ENCODE results near the gene PHF20.

Gene PHF20

DNA sequence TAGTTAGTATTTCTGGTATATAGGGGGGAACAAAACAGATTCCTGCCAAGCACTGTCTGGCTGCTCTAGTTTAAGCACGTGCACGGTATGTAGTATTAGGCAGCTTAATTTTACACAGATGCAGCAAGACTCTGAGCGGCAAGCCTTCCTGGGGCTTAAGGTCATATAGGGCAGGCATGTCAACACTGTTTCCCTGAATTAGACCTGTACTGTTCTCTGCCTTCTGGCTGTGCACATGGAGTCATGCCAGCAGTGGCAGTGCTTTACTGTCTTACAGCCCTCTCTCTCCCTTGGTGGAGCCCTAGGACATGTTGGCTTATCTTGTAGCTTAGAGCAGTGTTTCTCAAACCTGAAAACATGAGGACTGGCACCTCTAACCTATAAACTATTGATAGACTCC is 56.6 kb downstream of the PHF20 start:
- H3K27ac ChIP-seq (ENCODE audit: low read depth, low read length) = no peak overlapping the region
- WGBS = 95% methylated on average over 3 of the region's 3 CpGs
- H3K4me3 ChIP-seq (ENCODE audit: low read length) = no peak overlapping the region
- H3K9me3 ChIP-seq (ENCODE audit: insufficient read depth, low read depth, low read length) = no peaks in the 10 kb centered on the region; the same call in 1 of the 2 replicates
- H3K9ac ChIP-seq (ENCODE audit: low read depth, low read length) = no peak overlapping the region
- H3K4me1 ChIP-seq (ENCODE audit: insufficient read depth, low read length) = peaks cover 5% of the 10 kb centered on the region; the same call in 1 of the 2 replicates
- H3K36me3 ChIP-seq (ENCODE audit: insufficient read depth, low read length) = peaks cover 11% of the 10 kb centered on the region
- no peaks in the 10 kb centered on the region for H3K27me3 ChIP-seq (ENCODE audit: insufficient read depth, low read length)

DNA sequence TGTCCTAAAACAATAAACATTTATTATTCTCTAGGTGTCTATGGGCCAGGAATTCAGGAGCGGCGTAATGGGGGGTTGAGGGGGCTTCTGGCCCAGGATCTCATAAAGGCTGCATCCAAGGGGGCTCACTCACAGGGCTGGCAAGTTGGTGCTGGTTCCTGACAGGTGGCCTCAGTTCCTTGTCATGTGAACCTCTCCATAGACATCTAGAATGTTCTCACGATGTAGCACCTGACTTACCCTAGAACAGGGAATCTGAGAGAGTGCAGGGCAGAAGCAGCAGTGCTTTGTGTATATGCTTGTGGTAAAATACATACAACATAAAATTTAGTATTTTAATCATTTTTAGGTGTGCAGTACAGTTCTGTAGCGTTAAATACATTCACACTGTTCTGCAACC is 57.1 kb downstream of the PHF20 start:
- Histone ChIP-seq H3K27me3 (ENCODE audit: insufficient read depth, low read length) (no peaks in the 10 kb centered on the region), H3K36me3 (ENCODE audit: insufficient read depth, low read length) (peaks cover 7% of the 10 kb centered on the region), H3K4me1 (ENCODE audit: insufficient read depth, low read length) (peaks cover 1% of the 10 kb centered on the region; the same call in 1 of the 2 replicates), H3K9ac (ENCODE audit: low read depth, low read length) (no peak overlapping the region), H3K4me3 (ENCODE audit: low read length) (no peak overlapping the region), H3K9me3 (ENCODE audit: insufficient read depth, low read depth, low read length) (no peaks in the 10 kb centered on the region; the same call in 1 of the 2 replicates), H3K27ac (ENCODE audit: low read depth, low read length) (no peak overlapping the region)
- 97% methylated on average over 4 of the region's 4 CpGs for WGBS

DNA sequence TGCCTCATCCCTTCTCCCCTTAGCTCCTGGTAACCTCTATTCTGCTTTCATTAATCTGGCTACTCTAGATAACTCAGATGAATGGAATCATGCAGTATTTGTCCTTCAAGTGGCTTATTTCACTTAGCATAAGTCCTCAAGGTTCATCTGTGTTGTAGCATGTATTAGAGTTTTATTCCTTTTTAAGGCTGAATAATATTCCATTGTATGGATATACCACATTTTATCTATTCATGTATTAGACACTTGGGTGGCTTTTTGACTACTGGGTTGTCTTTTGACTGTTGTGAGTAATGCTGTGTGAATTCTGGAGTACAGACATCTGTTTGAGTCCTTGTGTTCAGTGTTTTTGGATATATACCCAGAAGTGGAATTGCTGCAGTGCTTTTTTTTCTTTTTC is 58.4 kb downstream of the PHF20 start:
- Histone ChIP-seq H3K27ac (ENCODE audit: low read depth, low read length) (no peak overlapping the region), H3K9me3 (ENCODE audit: insufficient read depth, low read depth, low read length) (no peaks in the 10 kb centered on the region; the same call in 1 of the 2 replicates), H3K4me1 (ENCODE audit: insufficient read depth, low read length) (no peaks in the 10 kb centered on the region), H3K36me3 (ENCODE audit: insufficient read depth, low read length) (peaks cover 6% of the 10 kb centered on the region), H3K9ac (ENCODE audit: low read depth, low read length) (no peak overlapping the region), H3K4me3 (ENCODE audit: low read length) (no peak overlapping the region), H3K27me3 (ENCODE audit: insufficient read depth, low read length) (no peaks in the 10 kb centered on the region)

DNA sequence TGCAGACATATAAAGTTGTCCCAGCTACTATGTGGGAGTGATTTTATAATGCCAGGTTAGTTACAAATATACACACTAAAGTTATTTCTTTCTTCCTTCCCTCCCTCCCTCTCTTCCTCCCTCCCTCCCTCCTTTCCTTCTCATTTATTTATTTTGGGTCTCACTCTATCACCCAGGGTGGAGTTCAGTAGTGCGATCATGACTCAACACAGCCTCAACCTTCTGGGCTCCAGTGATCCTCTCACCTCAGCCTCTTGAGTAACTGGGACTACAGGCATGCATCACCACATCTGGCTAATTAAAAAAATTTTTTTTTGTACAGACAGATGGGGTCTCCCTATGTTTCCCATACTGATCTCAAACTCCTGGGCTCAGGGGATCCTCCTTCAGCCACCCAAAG is 59.2 kb downstream of the PHF20 start:
- 98% methylated on average over 1 of the region's 1 CpG for WGBS
- Histone ChIP-seq H3K4me3 (ENCODE audit: low read length) (no peak overlapping the region), H3K27ac (ENCODE audit: low read depth, low read length) (no peak overlapping the region), H3K4me1 (ENCODE audit: insufficient read depth, low read length) (no peaks in the 10 kb centered on the region), H3K27me3 (ENCODE audit: insufficient read depth, low read length) (no peaks in the 10 kb centered on the region), H3K9ac (ENCODE audit: low read depth, low read length) (no peak overlapping the region), H3K36me3 (ENCODE audit: insufficient read depth, low read length) (peaks cover 6% of the 10 kb centered on the region), H3K9me3 (ENCODE audit: insufficient read depth, low read depth, low read length) (no peaks in the 10 kb centered on the region; the same call in 1 of the 2 replicates)

DNA sequence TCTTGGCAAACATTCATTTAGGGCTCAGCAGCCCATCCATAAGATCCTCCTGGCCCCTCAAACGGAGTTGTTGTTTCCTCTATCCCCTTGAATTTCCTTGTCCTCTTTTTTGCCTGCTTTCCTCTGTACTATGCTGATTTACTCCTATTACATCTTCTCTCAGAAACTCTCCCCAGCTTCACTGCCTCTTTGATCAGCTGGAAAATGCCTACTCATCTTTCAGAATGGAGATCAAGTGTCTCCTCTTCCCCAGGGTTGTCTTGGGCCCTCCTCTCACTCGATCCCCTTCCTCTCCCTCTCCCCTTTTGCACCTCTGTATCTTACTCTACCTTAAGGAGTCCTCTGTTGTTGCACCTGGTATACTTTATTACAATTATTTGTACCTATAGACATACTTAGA is 60.2 kb downstream of the PHF20 start:
- WGBS = 90% methylated on average over 2 of the region's 2 CpGs
- Histone ChIP-seq H3K9me3 (ENCODE audit: insufficient read depth, low read depth, low read length) (no peaks in the 10 kb centered on the region; the same call in 1 of the 2 replicates), H3K4me3 (ENCODE audit: low read length) (no peak overlapping the region), H3K4me1 (ENCODE audit: insufficient read depth, low read length) (no peaks in the 10 kb centered on the region), H3K27me3 (ENCODE audit: insufficient read depth, low read length) (no peaks in the 10 kb centered on the region), H3K9ac (ENCODE audit: low read depth, low read length) (no peak overlapping the region), H3K27ac (ENCODE audit: low read depth, low read length) (no peak overlapping the region), H3K36me3 (ENCODE audit: insufficient read depth, low read length) (peaks cover 6% of the 10 kb centered on the region)

DNA sequence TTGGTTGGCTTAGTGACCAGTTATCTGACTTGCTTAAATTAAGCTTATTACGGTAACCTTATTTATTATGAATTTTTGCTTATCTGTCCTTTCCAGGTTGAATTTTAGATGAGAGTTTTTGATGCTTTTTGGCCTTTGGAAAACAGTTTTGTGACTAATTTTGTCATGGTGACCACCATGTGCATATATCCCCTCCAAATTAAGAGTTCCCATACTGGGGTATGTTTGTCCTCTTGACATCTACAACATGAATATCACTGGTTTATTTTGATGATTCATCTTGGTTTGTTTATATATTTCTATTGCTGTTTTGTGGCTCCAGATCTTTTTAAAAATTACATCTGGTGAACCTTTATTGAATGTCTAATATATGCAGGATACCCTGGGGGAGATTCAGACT is 61.4 kb downstream of the PHF20 start:
- no peak overlapping the region for H3K9ac ChIP-seq (ENCODE audit: low read depth, low read length)
- H3K9me3 ChIP-seq (ENCODE audit: insufficient read depth, low read depth, low read length) = no peaks in the 10 kb centered on the region; the same call in 1 of the 2 replicates
- H3K27me3 ChIP-seq (ENCODE audit: insufficient read depth, low read length) = no peaks in the 10 kb centered on the region
- no peak overlapping the region for H3K27ac ChIP-seq (ENCODE audit: low read depth, low read length)
- WGBS = 100% methylated on average over 1 of the region's 1 CpG
- peaks cover 11% of the 10 kb centered on the region for H3K4me1 ChIP-seq (ENCODE audit: insufficient read depth, low read length)
- no peak overlapping the region for H3K4me3 ChIP-seq (ENCODE audit: low read length)
- H3K36me3 ChIP-seq (ENCODE audit: insufficient read depth, low read length) = peaks cover 6% of the 10 kb centered on the region

DNA sequence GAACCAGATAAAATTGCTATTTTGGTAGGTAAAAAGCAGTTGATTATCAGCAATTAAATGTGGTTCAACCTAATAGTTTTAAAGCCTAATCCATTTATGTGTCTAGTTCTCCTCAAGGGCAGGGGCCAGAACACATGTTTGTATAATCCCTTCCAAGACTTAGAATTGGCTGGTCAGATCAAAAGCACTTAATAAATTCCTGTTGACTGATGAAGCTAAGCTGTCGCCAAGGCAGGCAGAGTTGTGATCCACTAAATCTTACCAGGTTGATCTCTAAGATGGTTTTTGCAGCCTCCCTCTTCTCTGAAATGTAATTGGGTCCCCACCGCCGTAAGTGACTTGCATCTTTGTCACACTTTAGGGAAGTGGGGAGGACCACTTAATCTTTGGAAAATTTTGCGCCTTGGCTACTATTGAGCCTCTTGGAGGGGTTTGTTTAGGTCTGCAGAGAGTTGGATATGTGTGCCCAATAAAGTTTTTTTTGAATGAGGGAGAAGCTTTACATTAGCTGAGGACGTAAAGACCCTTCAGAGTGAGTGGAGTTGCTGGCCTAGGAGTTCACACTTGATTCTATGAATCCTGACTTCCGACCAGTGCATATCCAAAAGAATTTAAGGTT is 65.9 kb downstream of the PHF20 start:
- peaks cover 5% of the 10 kb centered on the region for H3K36me3 ChIP-seq (ENCODE audit: insufficient read depth, low read length)
- peaks cover 12% of the 10 kb centered on the region for H3K4me1 ChIP-seq (ENCODE audit: insufficient read depth, low read length)
- H3K27me3 ChIP-seq (ENCODE audit: insufficient read depth, low read length) = no peaks in the 10 kb centered on the region
- WGBS = 89% methylated on average over 6 of the region's 6 CpGs
- H3K9me3 ChIP-seq (ENCODE audit: insufficient read depth, low read depth, low read length) = peaks cover 4% of the 10 kb centered on the region; the same call in 1 of the 2 replicates
- no peak overlapping the region; the same call in 1 of the 2 replicates for H3K27ac ChIP-seq (ENCODE audit: low read depth, low read length)
- no peak overlapping the region for H3K9ac ChIP-seq (ENCODE audit: low read depth, low read length)
- H3K4me3 ChIP-seq (ENCODE audit: low read length) = no peak overlapping the region

DNA sequence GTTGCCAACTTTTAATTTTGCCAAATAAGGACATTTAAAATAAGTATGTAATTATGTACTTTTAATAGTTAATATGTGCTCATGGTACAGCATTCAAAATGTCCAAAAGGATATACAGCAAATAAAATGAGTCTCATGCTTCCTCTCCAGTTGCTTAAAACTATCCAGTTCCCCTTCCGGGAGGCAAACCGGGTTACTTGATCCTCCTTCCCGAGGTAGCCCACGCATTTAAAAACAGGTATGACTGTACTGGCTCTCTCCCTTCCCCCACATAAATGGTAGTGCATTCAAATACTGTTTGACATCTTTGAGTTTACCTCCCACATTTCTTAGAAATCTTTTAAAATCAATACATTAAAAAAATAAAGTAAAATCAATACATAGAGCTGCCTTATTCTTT is 66.4 kb downstream of the PHF20 start:
- 82% methylated on average over 4 of the region's 4 CpGs for WGBS

DNA sequence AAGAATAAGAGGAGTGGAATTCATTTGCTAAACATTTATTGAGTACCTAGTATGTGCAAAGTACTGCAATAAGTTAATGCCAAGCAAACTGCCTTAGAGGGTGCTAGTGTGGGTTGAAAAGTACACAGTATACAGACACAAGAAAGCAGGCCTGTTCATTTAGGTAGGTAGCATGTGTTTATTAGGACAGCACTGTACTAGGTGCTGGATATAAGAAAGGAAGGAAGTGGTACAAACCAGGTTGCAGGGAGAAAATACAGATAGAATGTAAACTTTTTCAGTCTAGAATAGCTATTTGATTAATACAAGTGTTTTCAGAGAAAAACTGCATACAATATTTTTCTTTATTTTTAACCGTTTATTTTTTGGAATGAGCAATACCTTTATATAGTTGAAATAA is 68.1 kb downstream of the PHF20 start:
- H3K27ac ChIP-seq (ENCODE audit: low read depth, low read length) = no peak overlapping the region
- H3K4me3 ChIP-seq (ENCODE audit: low read length) = no peak overlapping the region
- WGBS = no CpG with 5 or more reads among the region's 1 CpG
- peaks cover 12% of the 10 kb centered on the region for H3K4me1 ChIP-seq (ENCODE audit: insufficient read depth, low read length)
- H3K9ac ChIP-seq (ENCODE audit: low read depth, low read length) = no peak overlapping the region
- peaks cover 27% of the 10 kb centered on the region for H3K36me3 ChIP-seq (ENCODE audit: insufficient read depth, low read length)
- no peaks in the 10 kb centered on the region for H3K27me3 ChIP-seq (ENCODE audit: insufficient read depth, low read length)
- H3K9me3 ChIP-seq (ENCODE audit: insufficient read depth, low read depth, low read length) = peaks cover 4% of the 10 kb centered on the region; the same call in 1 of the 2 replicates

More for the DNA sequence above, 66.4 kb downstream of the PHF20 start:
- Histone ChIP-seq H3K4me3 (ENCODE audit: low read length) (no peak overlapping the region), H3K9ac (ENCODE audit: low read depth, low read length) (no peak overlapping the region), H3K9me3 (ENCODE audit: insufficient read depth, low read depth, low read length) (peaks cover 4% of the 10 kb centered on the region; the same call in 1 of the 2 replicates), H3K4me1 (ENCODE audit: insufficient read depth, low read length) (peaks cover 12% of the 10 kb centered on the region), H3K27me3 (ENCODE audit: insufficient read depth, low read length) (no peaks in the 10 kb centered on the region), H3K36me3 (ENCODE audit: insufficient read depth, low read length) (peaks cover 11% of the 10 kb centered on the region), H3K27ac (ENCODE audit: low read depth, low read length) (no peak overlapping the region)

DNA sequence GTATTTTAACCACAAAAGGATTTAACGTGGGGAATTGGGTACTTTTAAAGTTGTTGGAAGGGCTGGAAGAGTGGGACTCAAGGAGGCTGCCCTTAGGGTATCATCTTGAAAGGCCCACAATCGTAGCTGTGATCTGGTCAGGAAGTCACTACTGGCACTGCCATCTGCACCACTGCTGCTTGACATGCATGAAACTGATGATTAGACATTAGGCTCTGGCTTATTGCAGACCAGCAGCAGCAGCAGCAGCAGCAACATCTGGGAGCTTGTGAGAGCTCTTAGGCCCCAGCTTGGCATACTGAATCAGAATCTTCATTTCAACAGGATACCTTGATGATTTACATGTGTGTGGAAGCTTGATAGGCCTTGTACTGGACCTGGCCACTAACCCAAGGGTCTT is 68.6 kb downstream of the PHF20 start:
- whole genome bisulfite sequencing = 95% methylated on average over 2 of the region's 2 CpGs

DNA sequence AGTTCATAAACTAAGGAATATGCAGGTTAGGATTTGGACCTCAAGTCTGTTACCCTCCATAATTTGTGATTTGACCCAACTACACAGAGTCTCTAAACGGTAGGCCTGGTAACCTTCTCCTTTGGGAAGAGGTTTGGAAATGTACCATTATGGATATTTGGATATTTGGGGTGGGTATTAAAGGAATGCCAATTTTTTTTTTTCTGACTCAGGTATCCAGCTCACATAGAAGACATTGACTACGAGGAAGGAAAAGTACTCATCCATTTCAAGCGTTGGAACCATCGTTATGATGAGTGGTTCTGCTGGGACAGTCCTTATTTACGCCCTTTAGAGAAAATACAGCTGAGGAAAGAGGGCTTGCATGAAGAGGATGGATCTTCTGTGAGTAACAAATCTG is 70.5 kb downstream of the PHF20 start:
- WGBS = 97% methylated on average over 5 of the region's 5 CpGs
- Histone ChIP-seq H3K27ac (ENCODE audit: low read depth, low read length) (no peak overlapping the region), H3K36me3 (ENCODE audit: insufficient read depth, low read length) (peaks cover 46% of the 10 kb centered on the region), H3K4me1 (ENCODE audit: insufficient read depth, low read length) (peaks cover 10% of the 10 kb centered on the region), H3K9me3 (ENCODE audit: insufficient read depth, low read depth, low read length) (peaks cover 4% of the 10 kb centered on the region; the same call in 1 of the 2 replicates), H3K27me3 (ENCODE audit: insufficient read depth, low read length) (no peaks in the 10 kb centered on the region), H3K9ac (ENCODE audit: low read depth, low read length) (no peak overlapping the region), H3K4me3 (ENCODE audit: low read length) (no peak overlapping the region)

More for the DNA sequence above, 68.6 kb downstream of the PHF20 start:
- Histone ChIP-seq H3K36me3 (ENCODE audit: insufficient read depth, low read length) (peaks cover 32% of the 10 kb centered on the region), H3K4me1 (ENCODE audit: insufficient read depth, low read length) (peaks cover 12% of the 10 kb centered on the region), H3K27me3 (ENCODE audit: insufficient read depth, low read length) (no peaks in the 10 kb centered on the region), H3K27ac (ENCODE audit: low read depth, low read length) (no peak overlapping the region), H3K9ac (ENCODE audit: low read depth, low read length) (no peak overlapping the region), H3K4me3 (ENCODE audit: low read length) (no peak overlapping the region), H3K9me3 (ENCODE audit: insufficient read depth, low read depth, low read length) (peaks cover 4% of the 10 kb centered on the region; the same call in 1 of the 2 replicates)

Measured in HUES64 (cell line).